OCI-LY1 (cell line): ENCODE measurements around the gene PCSK5.

Experiments used
- EZH2 ChIP-seq: fragments of 200-600 bp; sonication (generic), shearing (Covaris generic); IDR thresholded peaks from 2 replicates; pipeline ENCODE4 v1.8.0; 2017; ENCODE audit warnings: borderline replicate concordance, mixed run types, mild to moderate bottlenecking, antibody characterized with exemption, low read length, moderate library complexity, mixed read lengths
- TF ChIP-seq, protein P1 (sequence below): fragments of 200-600 bp; sonication (generic), shearing (Covaris generic); IDR thresholded peaks from 2 replicates; pipeline ENCODE4 v1.5.1; 2017; ENCODE audit warnings: mild to moderate bottlenecking, antibody characterized with exemption, low read length, moderate library complexity, mixed read lengths

DNA sequence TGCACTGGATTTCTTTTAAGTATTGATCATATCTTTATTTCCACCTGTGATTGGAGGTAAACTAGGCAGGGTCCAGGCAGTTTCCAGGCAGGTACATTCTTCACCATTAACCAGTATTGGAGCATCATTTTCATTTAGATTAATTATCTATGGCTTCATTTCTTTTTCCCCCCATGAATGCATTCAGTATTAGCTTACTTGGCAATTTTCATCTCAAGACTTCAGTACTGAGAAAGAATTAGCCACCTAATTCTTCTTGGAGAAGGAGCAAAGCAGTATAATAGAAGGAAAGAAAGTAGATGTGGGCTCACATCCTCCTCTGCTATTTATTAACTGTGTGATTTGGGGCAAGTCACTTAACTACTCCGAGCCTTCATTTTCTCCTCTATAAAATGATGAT is 295.0 kb downstream of the PCSK5 start:
- TF ChIP-seq, protein P1, sequence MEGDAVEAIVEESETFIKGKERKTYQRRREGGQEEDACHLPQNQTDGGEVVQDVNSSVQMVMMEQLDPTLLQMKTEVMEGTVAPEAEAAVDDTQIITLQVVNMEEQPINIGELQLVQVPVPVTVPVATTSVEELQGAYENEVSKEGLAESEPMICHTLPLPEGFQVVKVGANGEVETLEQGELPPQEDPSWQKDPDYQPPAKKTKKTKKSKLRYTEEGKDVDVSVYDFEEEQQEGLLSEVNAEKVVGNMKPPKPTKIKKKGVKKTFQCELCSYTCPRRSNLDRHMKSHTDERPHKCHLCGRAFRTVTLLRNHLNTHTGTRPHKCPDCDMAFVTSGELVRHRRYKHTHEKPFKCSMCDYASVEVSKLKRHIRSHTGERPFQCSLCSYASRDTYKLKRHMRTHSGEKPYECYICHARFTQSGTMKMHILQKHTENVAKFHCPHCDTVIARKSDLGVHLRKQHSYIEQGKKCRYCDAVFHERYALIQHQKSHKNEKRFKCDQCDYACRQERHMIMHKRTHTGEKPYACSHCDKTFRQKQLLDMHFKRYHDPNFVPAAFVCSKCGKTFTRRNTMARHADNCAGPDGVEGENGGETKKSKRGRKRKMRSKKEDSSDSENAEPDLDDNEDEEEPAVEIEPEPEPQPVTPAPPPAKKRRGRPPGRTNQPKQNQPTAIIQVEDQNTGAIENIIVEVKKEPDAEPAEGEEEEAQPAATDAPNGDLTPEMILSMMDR: no peak
- no peak for TF ChIP-seq EZH2
